GM19455 (cell line): ENCODE measurements around the gene MRRF.

ENCODE experiments used
- ATAC-seq: cut with Tn5 transposase; IDR thresholded peaks from one replicate; pipeline ENCODE4 v1.9.1; 2021; ENCODE audit not compliant: unreplicated experiment

MRRF gene, protein sequence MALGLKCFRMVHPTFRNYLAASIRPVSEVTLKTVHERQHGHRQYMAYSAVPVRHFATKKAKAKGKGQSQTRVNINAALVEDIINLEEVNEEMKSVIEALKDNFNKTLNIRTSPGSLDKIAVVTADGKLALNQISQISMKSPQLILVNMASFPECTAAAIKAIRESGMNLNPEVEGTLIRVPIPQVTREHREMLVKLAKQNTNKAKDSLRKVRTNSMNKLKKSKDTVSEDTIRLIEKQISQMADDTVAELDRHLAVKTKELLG

DNA sequence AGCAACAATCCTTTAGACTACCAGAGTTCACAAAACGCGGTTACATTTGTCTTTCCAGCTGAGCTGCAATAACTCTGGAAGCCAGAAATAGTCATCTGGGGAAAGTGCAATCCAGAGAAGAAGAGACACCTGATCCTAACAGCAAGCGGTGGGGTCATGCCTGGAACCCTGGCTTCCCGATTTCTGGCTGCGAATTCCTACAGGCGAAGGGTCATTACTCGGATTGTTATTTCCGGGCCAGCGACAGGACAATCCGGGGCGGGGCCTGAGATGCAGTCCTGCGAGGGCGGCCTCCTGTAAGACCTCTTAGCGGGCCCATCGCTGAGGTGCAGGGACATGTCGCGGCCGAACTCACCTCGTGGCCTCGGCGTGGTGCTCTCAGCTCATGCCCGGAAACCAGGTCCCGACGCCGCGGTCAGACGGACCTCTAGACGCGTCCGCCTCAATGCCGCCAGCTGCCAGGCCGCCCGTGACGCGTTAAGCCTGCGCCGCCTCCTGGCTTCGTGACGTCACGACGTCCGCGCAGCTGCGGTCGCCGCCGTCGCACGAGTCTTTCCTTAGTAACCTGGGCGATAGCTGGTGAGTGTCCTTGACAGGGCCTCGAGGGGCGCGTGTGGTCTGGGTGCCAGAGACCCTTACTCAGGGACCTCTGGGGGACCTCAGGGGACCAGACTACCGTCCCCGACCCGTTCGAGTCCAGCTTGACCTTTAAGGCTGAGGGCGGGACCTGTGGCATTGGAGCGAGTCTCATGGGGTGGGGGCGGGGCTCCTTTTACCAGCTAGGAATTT, at the start of gene MRRF, which contains the start of gene RBM18:
TSS of gene MRRF (plus strand) at position 523 of the 789 bp plus-strand sequence. CDS start 6,010 bp downstream, outside the sequence.
TSS of gene RBM18 (minus strand) at position 481 of the 789 bp plus-strand sequence. CDS start 3,348 bp downstream, outside the sequence.
- ATAC-seq: peak; percentile 82

DNA sequence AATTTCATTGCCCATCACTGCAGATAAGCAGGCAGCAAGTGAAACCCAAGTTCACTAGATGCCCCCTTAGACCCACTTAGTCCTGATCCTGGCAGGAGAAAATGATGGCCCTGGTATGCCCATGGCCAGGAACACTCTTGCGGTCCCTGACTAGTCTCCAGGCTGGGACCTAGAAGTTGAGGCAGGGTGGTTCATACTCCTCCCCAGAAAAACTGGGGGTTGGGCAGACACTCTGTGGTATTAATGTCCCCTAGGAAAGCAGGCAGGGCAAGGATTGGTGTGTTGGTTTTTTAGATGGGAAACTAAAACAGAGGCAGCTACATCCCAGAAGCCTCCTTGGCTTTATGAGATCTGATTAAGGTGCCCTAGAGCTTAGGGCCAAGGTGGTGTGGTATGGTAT, 49.0 kb upstream of the MRRF start:
- ATAC-seq: no peak

DNA sequence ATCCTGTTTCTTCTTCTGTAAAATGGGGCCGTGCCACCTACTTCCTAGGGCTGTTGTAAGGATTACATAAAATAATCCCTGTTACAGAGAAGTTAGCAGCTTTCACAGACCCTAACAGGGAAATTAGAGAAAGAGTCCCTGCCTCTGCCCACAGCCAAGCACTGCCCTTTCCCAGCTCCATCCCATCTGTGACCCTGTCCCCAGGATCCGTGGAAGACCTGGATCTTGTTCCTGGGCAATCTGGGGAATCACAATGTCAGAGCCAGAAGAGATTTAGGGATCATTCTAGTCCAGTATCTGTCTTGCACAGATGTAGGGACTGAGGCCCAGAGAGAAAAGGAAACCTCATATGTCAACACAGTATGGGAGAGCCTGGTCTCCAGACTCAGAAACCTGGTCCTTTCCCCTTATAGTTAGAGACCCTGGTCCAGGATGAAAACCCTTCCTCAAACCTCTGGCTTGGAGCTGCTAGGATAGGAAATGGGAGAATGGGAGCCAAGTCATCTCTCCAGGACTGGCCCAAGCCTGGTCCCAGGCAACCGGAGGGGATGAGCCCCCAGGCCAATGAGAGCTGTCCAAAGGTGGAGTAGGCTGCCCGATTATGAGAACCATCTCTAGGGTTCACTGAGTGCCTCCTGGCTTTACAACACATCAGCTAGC, 48.4 kb upstream of the MRRF start:
- ATAC-seq: no peak

GRCh38 chr9:122216798-122217418, 47.8 kb upstream of the MRRF start:
- ATAC-seq: no peak

GRCh38 chr9:122217640-122218039, 47.0 kb upstream of the MRRF start:
- ATAC-seq: no peak

DNA sequence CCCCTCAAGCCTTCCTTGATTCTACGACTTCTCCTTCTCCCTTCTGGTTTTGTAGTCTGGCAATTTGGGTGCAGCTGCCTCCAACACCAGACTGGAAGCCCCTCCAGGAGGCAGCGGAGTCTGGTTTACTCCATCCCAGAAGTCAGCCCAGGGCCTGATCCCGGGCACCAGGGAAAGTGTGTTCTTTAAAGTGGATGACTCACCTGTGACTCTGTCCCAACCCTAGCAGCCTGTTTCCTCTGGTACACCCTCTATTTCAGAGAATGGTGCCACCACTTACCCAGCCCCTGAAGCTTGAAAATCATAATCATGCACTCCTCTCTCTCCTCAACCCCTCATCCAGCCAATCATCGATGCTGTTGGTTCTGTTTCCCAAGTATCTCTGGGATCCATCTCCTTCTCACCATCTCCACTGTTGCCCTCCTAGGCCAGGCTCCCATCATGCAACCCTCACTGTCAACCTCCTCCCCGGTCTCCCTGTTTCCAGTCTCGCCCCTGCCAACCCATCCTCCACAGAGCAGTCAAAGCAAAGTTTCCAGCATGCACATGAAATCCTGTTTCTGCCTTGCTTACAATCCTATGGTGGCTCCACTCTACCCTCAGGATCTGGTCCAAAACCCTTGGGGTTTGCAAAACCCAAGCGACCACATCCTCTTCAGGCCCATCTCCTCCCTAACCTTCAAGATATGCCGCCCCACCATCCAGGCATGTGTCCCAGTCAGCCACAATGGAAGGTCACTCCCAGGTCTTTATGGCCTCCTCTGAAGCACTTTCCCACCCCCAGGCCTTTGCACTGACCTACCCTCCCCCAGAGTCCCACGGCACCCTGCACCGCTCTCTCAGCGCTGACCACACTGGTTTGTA, 46.4 kb upstream of the MRRF start:
- ATAC-seq: no peak

DNA sequence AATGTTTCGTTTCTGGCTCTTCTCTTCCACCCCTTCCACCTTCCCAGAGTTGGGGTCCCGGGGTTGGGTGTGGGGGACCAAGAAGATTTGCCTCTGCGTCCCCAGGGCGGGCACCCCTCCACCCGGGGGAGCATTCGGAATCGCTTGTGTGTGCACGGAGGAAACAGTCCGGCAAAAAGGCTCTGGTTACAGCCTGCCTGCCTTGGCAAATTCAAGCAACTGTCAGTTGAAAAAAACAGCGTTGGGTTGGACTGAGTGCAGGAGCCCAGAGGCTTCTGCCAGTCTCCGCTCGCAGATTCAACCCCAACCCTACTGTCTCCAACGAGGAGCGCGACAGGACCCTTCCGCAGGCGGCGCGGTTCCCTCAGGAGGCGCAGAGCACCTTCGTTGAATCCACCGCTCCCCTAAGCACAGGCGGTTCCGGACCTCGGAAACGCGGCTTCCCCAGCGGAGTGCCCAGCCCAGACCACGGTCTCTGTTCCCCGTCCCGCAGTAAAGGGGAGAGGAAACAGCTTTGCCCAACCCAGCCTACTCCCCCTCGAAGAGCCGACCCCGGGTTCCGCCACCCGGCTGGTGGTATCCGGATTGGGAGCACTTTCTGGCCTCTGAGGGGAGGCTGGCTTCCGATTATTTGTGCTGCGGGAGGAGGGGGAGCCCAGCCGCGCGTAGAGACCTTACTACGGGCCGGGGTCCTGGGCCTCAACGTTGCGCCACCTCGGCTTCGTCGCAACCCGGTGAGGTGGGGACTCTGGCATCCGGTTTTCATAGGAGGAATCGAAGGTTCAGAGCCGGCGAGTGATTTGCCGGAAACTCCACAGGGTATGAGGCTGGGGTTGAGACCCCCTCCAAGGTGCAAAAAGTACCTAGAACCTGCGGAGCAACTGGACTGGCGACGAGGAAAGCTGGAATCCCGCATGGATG, 45.5 kb upstream of the MRRF start:
- no peak for ATAC-seq

DNA sequence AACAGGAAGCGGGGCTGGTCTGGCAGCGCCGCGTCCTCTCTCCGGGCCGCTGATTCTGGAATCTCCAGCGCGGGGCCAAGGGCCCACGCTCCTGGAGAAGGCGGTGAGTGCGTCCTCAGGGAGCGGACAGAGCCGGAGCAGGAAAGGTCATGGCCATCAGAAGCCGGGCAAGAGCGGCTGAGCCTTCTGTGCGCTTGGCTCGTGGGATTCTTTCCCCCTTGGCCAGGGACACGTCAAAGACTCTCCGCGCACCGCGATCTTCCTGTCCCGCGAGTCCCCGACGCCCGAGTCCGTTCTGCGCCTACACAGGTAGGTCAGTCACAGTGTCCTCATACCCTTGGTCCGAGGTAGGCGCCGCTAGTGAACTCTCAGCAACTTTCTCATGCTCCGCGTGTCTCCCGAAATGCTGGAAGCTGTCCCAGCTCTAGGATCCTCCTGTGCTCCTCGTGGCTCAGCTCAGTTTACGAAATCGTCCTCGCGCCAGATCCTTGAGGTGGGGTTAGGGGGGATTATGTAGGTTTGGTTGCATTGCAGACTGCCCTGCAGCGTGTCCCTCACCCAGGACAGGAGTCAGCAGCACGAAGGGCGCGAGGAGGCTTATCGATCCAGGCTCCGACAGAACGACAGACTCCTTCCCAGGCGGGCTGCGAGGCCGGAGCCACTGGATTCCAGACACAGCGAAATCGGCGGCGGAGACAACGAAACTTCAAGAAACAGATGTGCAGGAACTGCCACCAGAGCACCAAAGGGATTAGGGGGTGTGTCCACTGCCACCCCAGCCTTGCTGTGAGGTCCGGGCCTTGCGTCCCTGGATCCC, 44.6 kb upstream of the MRRF start:
- ATAC-seq: no peak

DNA sequence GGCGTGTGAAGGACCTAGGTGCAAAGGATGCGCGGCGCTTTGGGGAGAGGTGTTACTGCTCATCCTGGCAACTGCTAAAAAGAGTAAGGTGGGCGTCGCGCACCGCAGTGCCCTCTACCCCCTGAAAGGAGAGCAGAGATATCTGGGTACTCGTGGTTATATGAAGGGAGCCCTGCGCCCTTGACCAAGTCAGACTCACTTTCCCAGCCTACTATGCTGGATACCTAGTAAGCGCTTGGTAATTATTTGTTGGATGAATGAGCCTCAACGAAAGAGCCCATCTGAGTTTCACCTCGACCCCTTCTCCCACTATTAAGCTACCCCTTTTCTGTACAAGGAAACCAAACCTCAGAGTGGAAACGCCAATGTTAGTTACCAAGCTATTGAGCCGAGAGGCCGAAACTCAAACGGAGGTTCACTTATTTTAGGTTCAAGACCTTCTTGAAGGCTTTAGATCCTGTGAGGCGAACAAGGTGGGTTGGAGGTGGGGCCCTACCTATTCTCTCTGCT, 44.0 kb upstream of the MRRF start:
- no peak for ATAC-seq

- ATAC-seq: no peak
Observed at GRCh38 chr9:122221183-122221811, 43.4 kb upstream of the MRRF start.

GRCh38 chr9:122222791-122223190, 41.9 kb upstream of the MRRF start:
- ATAC-seq: no peak

GRCh38 chr9:122223435-122223834, 41.2 kb upstream of the MRRF start:
- ATAC-seq: no peak

DNA sequence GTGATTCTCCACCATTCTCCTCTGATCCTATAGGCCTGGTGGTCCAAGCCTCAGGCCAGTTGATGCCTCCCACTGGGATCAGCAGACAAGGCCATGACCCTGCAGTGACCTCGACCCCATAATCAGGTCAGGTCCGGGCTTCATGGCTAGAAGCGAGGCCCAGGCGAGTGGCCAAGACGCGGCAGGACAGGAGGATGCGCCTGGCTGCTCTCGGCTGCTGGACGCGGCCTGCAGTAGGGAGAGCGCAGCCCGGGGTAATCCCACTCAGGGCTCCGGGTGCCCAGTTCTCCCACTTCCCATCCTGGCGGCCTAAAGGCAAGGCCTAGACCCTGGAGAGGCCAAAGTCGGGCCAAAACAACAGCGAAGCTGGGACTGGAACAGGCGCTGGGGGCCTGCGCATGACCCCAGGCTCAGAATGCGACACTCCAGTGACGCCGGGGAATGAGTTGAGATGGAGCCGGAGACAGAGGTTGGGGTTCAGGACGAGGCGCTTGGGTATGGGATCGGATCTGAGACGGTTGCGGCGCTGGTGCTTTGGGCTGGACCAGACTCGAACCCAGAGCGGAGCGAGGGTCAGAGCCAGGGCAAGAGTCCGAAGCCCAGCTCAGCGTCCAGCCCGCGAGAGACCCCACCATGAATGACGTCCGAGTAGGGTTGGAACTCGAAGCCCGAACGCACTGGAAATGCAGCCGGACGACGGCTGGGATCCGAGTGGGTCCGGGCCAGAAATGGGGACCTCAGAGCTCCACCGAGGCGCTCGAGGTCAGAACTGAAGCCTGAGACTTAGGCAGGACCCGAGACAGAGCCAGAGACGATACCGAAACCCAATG, 39.2 kb upstream of the MRRF start:
- ATAC-seq: no peak

DNA sequence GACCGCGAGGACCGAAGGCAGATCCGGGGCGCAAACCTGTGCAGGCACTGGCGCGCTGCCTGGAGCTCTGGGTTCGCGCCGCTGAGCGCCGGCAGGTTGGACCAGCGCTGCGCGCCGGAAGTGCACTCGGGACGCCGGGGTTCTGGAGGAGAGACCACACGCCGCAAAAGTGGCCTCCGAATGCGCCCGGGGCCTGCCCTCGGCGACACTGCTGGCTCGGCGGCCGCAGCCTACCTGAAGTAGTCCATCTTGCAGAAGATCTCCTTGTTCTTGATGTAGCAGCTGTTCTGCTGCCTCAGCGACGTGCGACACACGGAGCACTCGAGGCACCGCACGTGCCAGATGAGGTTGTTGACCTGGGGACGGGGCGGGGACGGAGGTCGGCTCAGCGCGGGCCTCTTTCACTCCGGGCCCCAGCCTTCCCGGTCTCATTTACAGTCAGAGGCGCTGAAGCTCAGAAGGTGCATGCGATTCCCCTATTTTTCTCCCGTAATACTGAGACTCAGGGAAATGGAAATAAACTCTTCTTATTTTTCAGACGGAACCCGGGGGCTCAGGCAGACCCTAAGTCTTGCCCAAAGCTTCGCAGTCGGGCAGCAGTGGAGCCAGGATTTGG, 38.4 kb upstream of the MRRF start:
- ATAC-seq: no peak

DNA sequence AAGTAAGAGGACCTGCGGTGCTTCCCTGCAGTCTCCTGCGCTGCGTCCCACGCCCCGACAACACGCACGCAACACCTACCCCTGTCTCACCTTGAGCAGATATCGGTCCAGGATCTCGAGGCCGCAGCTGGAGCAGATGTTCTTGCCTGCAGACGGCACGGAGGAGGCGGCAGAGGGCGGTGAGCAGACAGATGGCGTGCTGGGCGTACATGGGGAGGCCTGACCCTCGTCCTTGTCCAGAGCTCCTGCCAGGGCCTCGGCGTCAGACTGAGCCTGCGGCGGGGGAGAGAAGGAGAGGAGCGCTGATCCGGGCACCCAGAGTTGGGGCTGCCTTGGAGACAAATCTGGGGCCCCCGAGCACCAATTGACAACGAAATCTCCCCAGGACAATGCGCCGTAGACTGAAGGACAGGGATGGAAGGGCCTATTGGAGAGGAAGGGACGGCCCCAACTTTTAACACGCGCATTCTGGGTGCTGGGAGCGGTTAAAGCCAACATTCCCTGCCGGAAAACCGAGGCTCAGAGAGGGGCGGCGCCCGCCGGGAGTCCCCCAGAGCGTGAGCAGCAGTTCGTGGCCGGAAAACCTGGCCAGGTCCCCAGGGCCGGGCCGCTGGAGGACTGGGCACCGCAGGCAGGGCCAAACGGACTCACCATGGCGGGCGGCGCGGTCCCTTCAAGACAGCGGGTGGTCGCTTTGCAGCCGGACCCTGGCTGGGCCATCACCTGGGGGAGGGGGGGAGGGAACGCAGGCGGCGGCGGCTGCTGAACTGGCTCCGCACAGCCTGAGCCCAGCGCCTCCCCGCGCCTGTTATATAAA, 37.7 kb upstream of the MRRF start:
- no peak for ATAC-seq

GRCh38 chr9:122227575-122227900, 37.1 kb upstream of the MRRF start:
- ATAC-seq: no peak
